HEK293 (cell line): Measurements from ENCODE around the gene MXI1.

Source experiments
- YY1 ChIP-seq: fragments of 450-650 bp; formaldehyde crosslinking; IDR thresholded peaks from 2 replicates; pipeline ENCODE4 v1.5.1; 2018; ENCODE audit warnings: missing biosample characterization, missing genetic modification characterization
- ZNF324 ChIP-seq: fragments of 450-650 bp; formaldehyde crosslinking; IDR thresholded peaks from 2 replicates; pipeline ENCODE4 v1.5.1; 2016; ENCODE audit warnings: missing biosample characterization, missing genetic modification characterization
- ZNF585B ChIP-seq: fragments of 450-650 bp; formaldehyde crosslinking; IDR thresholded peaks from 2 replicates; pipeline ENCODE4 v1.5.1; 2016; ENCODE audit warnings: missing biosample characterization, missing genetic modification characterization
- ZNF777 ChIP-seq: fragments of 450-650 bp; formaldehyde crosslinking; IDR thresholded peaks from 2 replicates; pipeline ENCODE4 v1.5.1; 2017; ENCODE audit warnings: missing biosample characterization, missing genetic modification characterization, borderline replicate concordance
- TF ChIP-seq, protein P1 (sequence below): fragments of 450-650 bp; formaldehyde crosslinking; IDR thresholded peaks from 2 replicates; pipeline ENCODE4 v1.5.1; 2017; ENCODE audit warnings: missing biosample characterization, missing genetic modification characterization
- TF ChIP-seq, protein P2 (sequence below): fragments of 450-650 bp; formaldehyde crosslinking; IDR thresholded peaks from 2 replicates; pipeline ENCODE4 v1.5.1; 2016; ENCODE audit warnings: missing biosample characterization, missing genetic modification characterization, low read depth
- TF ChIP-seq, protein P3 (sequence below): fragments of 450-650 bp; formaldehyde crosslinking; IDR thresholded peaks from 2 replicates; pipeline ENCODE4 v1.5.1; 2016; ENCODE audit warnings: missing biosample characterization, missing genetic modification characterization

DNA sequence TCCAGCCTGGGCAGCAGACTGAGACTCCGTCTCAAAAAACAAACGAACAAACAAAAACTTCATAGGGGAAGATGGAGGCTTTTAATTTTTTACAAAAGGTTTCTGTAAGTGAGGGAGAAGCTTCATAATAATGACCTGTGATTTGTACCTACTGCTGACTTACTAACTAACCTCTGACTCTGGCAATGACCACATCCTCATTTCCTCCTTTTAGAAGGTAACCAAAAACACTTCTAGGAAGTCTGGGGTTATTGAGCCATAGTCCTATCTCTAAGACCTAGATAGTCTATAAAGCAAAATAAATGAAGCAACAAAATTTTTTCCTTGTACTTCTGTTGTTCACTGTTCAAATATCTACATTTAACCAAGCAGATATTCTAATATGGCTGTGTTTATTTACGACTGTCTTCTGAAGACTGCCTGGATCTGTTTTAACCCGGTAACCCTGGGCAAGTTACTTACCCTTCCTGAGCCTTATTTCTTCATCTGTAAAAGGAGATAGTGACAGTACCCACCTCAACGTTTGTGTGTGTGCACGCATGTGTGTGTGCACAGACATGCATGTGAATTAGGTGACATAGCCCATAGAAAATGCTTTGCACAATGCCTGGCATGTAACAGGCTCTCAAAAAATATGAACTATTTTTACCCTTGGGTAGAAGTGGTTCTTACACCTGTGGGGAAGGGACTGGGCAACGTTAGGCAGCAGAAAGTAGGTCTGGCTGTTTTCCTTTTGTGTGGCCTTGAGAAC lies 128.1 kb downstream of the MXI1 start:
- no peak for TF ChIP-seq ZNF777 (tag by site-specific recombination)
- TF ChIP-seq, protein P1, sequence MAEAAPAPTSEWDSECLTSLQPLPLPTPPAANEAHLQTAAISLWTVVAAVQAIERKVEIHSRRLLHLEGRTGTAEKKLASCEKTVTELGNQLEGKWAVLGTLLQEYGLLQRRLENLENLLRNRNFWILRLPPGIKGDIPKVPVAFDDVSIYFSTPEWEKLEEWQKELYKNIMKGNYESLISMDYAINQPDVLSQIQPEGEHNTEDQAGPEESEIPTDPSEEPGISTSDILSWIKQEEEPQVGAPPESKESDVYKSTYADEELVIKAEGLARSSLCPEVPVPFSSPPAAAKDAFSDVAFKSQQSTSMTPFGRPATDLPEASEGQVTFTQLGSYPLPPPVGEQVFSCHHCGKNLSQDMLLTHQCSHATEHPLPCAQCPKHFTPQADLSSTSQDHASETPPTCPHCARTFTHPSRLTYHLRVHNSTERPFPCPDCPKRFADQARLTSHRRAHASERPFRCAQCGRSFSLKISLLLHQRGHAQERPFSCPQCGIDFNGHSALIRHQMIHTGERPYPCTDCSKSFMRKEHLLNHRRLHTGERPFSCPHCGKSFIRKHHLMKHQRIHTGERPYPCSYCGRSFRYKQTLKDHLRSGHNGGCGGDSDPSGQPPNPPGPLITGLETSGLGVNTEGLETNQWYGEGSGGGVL = no peak
- TF ChIP-seq, protein P2, sequence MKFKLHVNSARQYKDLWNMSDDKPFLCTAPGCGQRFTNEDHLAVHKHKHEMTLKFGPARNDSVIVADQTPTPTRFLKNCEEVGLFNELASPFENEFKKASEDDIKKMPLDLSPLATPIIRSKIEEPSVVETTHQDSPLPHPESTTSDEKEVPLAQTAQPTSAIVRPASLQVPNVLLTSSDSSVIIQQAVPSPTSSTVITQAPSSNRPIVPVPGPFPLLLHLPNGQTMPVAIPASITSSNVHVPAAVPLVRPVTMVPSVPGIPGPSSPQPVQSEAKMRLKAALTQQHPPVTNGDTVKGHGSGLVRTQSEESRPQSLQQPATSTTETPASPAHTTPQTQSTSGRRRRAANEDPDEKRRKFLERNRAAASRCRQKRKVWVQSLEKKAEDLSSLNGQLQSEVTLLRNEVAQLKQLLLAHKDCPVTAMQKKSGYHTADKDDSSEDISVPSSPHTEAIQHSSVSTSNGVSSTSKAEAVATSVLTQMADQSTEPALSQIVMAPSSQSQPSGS (tag by site-specific recombination) = no peak
- no peak for TF ChIP-seq ZNF585B
- no peak for TF ChIP-seq ZNF324 (tag by site-specific recombination)
- TF ChIP-seq YY1 (tag by site-specific recombination) = no peak
- TF ChIP-seq, protein P3, sequence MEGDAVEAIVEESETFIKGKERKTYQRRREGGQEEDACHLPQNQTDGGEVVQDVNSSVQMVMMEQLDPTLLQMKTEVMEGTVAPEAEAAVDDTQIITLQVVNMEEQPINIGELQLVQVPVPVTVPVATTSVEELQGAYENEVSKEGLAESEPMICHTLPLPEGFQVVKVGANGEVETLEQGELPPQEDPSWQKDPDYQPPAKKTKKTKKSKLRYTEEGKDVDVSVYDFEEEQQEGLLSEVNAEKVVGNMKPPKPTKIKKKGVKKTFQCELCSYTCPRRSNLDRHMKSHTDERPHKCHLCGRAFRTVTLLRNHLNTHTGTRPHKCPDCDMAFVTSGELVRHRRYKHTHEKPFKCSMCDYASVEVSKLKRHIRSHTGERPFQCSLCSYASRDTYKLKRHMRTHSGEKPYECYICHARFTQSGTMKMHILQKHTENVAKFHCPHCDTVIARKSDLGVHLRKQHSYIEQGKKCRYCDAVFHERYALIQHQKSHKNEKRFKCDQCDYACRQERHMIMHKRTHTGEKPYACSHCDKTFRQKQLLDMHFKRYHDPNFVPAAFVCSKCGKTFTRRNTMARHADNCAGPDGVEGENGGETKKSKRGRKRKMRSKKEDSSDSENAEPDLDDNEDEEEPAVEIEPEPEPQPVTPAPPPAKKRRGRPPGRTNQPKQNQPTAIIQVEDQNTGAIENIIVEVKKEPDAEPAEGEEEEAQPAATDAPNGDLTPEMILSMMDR (tag by site-specific recombination) = no peak
